GM10248 (cell line): Measurements from ENCODE around the gene SERGEF.

ENCODE experiments used
- CTCF ChIA-PET: fragments of 300-600 bp; sonication (Branson Sonifier 250); formaldehyde crosslinking; extraction: SDS; loops from one replicate; lab custom pipeline; 2021; ENCODE audit warnings: antibody characterized with exemption; lab: Yijun Ruan, JAX
- POLR2A ChIA-PET: fragments of 350-650 bp; sonication (Branson Sonifier 250); formaldehyde crosslinking; extraction: SDS; loops from one replicate; lab custom pipeline; 2020; ENCODE audit warnings: antibody characterized with exemption; lab: Yijun Ruan, JAX
- DNase-seq: peaks from one replicate; pipeline ENCODE4 v3.0.0; 2012; ENCODE audit errors: extremely low spot score
- CTCF ChIP-seq: IDR thresholded peaks from 2 replicates; pipeline ENCODE4 v1.5.1; 2012; ENCODE audit warnings: mild to moderate bottlenecking, low read depth; ENCODE audit errors: extremely low read depth, missing control alignments, control extremely low read depth

Gene SERGEF

GRCh38 chr11:17839450-17839849 is 173.4 kb downstream of the SERGEF start:
- CTCF ChIA-PET = interaction anchor here (1.1 to 1.6 kb wide), 5 partner anchors 11 to 26 kb away, joined by 3 to 8 read pairs (median 4); no protein-coding TSS in a partner anchor
- no peak for DNase-seq
- POLR2A ChIA-PET = no interaction called here
- TF ChIP-seq CTCF = no peak

GRCh38 chr11:17838102-17838501 is 174.7 kb downstream of the SERGEF start:
- CTCF ChIA-PET = interaction anchor here (1.2 kb wide), 1 partner anchor 10 kb away, joined by 6 read pairs; no protein-coding TSS in a partner anchor
- TF ChIP-seq CTCF = no peak
- POLR2A ChIA-PET = no interaction called here
- no peak for DNase-seq

GRCh38 chr11:17831883-17832282 is 181.0 kb downstream of the SERGEF start:
- TF ChIP-seq CTCF = no peak
- ChIA-PET POLR2A (no interaction called here), CTCF (no interaction called here)
- no peak for DNase-seq

- TF ChIP-seq CTCF = no peak
- DNase-seq = no peak
- POLR2A ChIA-PET = no interaction called here
- CTCF ChIA-PET = no interaction called here
These were observed 181.6 kb downstream of the SERGEF start for GRCh38 chr11:17831228-17831627.

GRCh38 chr11:17828311-17828751 is 184.5 kb downstream of the SERGEF start:
- no peak for TF ChIP-seq CTCF
- POLR2A ChIA-PET = no interaction called here
- CTCF ChIA-PET = interaction anchor here (0.8 to 3.9 kb wide), 6 partner anchors 8 to 97 kb away, joined by 3 to 14 read pairs (median 6); no protein-coding TSS in a partner anchor
- DNase-seq = no peak

- ChIA-PET CTCF (interaction anchor here (0.7 to 3.9 kb wide), 6 partner anchors 9 to 66 kb away, joined by 3 to 14 read pairs (median 8); no protein-coding TSS in a partner anchor), POLR2A (no interaction called here)
- no peak for DNase-seq
- no peak for TF ChIP-seq CTCF
These were observed 185.8 kb downstream of the SERGEF start for GRCh38 chr11:17827006-17827405.
